ENCODE data around the gene STT3A.

- TF ChIP-seq TP53 (CRISPR knock-in tag; conservative IDR thresholded peaks at IDR 0.05) (no peak), ZNF878 (CRISPR knock-in tag; IDR thresholded peaks at IDR 0.05) (no peak), PHF8 (CRISPR knock-in tag; IDR thresholded peaks at IDR 0.05) (no peak), ZBTB1 (CRISPR knock-in tag; IDR thresholded peaks at IDR 0.05; ENCODE audit: borderline replicate concordance) (no peak), MAFK (conservative IDR thresholded peaks at IDR 0.05 in 1 of 2, IDR thresholded peaks at IDR 0.05 in 1 of 2; ENCODE audit: low read length in 2 of 2) (no peak), HNRNPUL1 (IDR thresholded peaks at IDR 0.05; ENCODE audit: low read depth, low read length) (no peak)
Observed at GRCh38 chr11:125588505-125588904, 4.1 kb upstream of the STT3A start.
